GM19035 (cell line): ENCODE measurements around the gene UFL1.

Experiments used
- ATAC-seq: cut with Tn5 transposase; IDR thresholded peaks from one replicate; pipeline ENCODE4 v1.9.1; 2021; ENCODE audit not compliant: unreplicated experiment

UFL1 gene

DNA sequence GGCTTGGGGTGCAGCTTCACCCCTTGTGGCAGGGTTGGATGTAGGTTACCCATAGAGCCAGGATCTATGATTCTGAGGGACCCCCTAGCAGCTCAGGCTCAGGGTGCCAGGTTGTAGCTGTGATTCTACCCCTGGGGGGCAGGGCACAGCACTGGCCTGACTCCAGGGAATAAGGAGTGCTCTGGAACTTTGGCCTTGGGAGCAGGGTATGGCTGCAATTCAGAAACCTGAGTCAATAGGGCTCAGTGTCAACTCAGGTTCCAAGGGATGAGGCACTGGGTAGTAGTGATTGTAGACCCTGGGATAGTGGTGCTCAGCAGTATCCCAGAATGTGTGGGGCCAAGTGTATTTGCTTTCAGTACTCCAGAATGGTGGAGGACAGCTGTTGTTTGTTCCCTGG, 49.9 kb downstream of the UFL1 start:
- no peak for ATAC-seq

DNA sequence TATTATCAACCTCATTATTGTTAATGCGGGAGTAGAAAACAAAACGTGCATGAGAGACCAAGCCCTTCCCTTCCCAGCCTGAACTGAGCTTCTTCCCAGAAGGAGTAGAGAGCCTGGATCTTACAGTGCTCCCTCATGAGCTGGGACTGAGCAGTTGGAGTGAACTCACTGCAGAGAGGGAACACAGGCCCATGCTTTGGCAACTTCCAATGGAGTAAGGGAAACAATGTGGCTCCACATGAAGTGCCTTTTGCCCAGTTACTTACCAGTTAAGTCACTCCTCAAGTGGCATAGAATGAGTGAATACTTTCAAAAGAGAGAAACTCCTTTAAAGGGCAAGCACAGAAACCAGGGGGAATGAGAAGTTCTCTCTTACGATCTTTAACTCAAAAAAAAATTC, 53.8 kb downstream of the UFL1 start:
- no peak for ATAC-seq

- ATAC-seq: no peak
These were observed 54.6 kb downstream of the UFL1 start for GRCh38 chr6:96576221-96576620.

DNA sequence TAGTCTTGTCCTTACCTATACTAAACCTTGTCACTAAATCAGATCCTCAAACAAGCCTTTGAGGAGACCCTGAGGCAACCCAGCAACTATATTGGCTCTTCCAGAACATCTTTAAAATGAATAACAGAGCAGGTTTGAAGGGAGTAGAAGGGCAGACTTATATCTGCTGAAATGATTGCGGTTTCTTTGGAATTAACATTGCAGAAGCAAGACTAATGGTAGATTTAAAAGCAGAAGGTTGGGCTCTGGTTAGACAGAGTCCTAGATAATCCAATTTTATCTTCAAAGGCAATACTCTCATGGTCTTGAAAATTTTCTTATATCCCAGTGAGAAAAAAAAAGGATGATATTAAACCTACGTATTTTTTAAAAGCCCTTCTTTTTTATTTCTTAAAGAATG, 60.4 kb downstream of the UFL1 start:
- no peak for ATAC-seq

DNA sequence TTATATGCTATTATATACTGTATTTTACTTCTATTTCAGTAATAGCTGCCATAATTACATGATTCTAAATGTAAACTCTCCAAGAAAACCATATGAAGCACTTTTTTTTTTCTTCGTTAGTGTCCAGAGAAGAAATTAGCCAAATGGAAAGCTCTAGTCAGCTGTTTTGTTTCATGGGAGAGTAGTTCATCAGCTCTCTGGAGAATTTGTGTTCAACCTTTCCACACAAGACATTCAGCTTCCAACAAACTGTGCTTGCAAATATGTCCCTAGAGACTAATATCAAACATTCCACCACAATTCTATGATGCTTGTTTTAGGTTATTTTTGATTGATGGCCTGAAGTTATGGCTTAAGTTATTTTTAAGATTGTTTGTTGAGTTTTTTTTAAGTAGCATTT, 60.8 kb downstream of the UFL1 start:
- no peak for ATAC-seq

- ATAC-seq: no peak
These were observed 82.8 kb downstream of the UFL1 start for GRCh38 chr6:96604420-96604819.
